Stimulated activated CD4-positive, alpha-beta T cell treated with anti-CD3 and anti-CD28 coated beads, Interleukin-4, amount 100 ng/mL, for 48 hours (primary cell): ENCODE results near the gene LGALS3BP.
A peak's percentile ranks its signal among the peaks of the same experiment; 100 is the strongest.

Source experiments
- DNase-seq, 2 donors: peaks; one replicate each; pipeline ENCODE4 v3.0.0-alpha.2; 2020; ENCODE audit warnings: low read depth in 2 of 2

LGALS3BP gene

GRCh38 chr17:78981010-78981888, 1.5 kb upstream of the LGALS3BP start:
- DNase-seq: no peak

- DNase-seq: no peak
Measured at GRCh38 chr17:78980624-78980972, 875 bp upstream of the LGALS3BP start.

GRCh38 chr17:78977997-78978973, 1.4 kb downstream of the LGALS3BP start:
- DNase-seq: no peak

- DNase-seq: no peak
Measured at GRCh38 chr17:78977681-78977943, 2.1 kb downstream of the LGALS3BP start.

GRCh38 chr17:78976907-78977680, 2.6 kb downstream of the LGALS3BP start:
- no peak for DNase-seq

GRCh38 chr17:78974635-78975591, 4.8 kb downstream of the LGALS3BP start:
- no peak for DNase-seq

DNA sequence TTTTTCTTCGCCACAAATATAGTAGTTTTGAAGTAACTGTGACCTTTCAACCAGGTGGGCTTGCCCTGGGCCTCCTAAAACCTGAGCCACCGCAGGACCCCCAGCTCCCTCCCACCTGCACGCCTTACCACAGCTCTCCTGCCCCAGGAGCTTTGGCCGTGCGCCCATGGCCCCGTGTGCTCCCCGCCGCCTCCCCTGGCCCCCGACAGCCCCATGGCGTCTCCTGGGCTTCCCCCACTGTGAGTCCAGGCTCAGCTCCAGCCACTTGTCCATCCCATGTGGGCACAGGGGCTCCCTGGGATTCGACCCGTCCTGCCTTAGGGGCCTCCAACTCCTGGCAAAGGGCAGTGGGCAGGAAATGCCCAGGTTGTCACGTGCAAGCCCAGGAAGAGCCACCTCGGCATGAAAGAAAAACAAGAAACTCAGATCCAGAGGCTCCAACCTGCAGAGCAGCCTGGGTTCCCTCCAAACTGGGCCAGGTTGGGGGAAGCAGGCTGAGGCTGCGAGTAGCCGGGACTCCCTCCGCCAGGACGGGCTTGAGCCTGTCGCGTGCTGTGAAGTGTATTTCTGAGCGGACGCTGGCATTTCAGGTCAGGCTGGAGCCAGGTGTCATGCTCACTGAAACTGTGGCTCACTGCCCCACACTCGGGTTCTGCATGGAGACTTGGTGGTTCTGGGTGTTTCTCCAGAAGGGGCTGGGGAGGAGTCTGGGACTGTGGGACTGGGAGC, 5.8 kb downstream of the LGALS3BP start:
- no peak for DNase-seq

DNA sequence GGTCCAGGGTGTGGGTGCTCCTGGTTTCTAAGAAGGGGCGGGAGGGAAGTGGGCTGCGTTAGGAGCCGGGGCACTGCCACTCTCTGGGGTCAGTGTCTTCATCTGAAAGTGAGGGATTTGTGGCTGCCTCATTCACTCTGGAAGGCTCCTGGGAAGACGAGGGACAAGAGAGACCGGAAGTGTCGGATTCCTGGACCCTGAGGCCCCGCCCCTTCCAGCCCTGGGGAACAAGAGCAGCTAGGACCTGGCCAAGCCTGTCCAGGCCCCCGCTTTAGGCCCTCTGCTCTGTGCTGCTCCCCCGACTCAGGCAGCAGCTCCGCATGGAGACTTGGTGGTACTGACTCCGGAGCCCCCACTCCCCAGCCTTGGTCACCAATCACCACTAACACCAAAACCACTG, 6.5 kb downstream of the LGALS3BP start:
- no peak for DNase-seq

DNA sequence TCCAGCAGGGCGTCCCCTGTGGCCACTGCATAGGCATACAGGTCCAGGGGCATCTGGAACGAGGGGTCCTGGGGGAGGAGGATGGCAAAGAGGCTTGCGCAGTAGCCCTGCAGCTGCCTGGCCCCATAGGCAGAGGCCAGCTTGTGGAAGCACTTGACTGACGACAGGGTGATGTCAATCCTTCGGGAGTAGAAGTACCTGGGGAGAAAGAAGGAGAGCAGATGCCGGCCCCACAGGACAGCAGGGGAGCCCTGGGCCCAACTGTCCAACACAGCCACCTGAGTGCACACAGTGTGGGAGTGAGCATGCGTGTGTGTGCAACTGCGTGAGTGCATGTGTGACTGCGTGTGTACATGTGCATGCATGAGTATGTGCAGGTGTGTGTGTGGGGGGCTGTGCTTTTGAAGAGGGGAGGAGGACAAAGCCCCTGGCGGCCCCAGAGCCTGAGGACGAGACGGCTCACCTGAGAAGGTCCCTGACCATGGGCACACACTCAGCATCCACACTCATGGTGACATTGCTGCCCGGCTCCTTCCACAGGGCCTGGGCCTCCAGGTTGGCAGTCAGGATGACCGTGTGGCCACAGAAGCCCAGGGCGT, 7.1 kb downstream of the LGALS3BP start:
- no peak for DNase-seq

- DNase-seq: no peak
Measured at GRCh38 chr17:78971756-78972506, 7.8 kb downstream of the LGALS3BP start.

DNA sequence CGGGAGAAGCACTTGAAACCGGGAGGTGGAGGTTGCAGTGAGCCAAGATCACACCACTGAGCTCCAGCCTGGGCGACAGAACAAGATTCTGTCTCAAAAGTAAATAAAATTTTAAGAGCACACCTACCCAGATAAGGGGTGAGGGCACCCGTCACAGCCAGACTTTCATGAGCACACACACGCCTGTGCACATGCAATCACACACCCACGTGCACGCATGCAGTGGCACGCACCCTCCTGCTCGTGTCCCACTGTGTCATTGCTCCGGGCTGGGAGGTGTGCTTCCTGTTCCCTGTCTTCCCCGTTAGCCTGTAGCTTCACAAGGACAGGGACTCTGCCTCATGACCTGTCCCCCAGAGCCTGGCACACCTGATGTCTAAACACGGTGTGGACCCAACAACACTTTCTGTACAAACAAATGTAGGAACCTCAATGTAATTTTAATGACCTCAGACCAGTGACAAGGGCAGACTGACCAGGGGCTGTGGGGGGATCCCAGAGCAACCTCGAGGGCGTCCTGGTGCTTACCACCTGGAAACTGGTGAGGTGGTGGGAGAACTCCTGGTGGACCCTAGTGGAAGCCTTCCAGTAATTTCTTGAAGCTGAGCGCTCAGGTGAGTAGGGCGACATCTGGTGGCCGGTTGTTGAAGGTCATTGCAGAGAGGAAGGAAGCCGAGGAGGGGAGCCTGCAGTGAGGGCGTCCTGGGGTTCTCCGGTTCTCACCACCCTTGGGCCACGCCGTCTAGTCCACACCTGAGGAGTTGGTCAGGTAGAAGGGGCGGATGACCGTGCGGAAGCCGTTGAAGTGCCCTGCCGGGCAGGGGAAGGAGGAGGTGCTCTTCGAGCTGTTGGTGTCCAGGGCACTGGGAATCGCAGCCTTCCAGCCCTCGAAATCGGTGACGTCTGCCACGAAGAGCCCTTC, 8.6 kb downstream of the LGALS3BP start:
- peak; percentile 70 to 78 for DNase-seq

- DNase-seq: no peak
Measured at GRCh38 chr17:78969865-78970264, 9.9 kb downstream of the LGALS3BP start.

- DNase-seq: no peak
Measured at GRCh38 chr17:78967782-78968362, 11.9 kb downstream of the LGALS3BP start.

DNA sequence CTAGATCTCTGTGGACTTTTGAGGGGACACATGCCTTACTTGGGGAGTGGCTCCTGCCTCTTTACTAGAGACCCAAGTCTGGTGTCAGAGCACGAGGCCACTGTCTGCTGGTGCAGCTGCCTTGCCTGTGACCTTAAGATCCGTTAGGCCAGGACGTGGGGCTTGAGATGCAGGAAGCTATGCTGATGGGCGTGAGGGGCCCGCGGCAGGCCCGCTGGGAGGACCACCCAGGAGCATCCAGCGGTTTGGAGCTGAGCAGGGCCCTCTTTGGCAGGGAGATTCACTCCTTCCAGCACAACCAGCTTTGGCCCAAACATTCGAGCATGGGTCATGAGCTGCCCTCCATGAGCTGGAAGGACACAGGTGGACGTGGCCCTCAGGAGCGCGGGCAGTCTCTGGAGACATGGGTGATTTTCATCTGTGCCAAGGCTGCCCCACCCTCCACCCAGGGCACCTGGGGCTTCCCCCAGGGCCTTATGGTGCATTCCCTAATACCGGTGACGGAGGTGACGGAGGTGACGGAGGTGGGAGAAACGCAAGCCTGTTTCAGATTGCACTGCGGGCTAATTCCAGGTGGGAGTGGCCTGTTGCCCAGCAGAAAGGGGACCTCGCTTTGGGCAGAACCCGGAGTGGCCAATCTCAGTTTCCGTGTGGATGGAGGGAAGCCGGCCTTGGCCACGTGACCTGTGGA, 12.7 kb downstream of the LGALS3BP start:
- DNase-seq: no peak

- DNase-seq: no peak
Measured at GRCh38 chr17:78966123-78966813, 13.5 kb downstream of the LGALS3BP start.

- no peak for DNase-seq
Measured at GRCh38 chr17:78965491-78965924, 14.2 kb downstream of the LGALS3BP start.
